SK-N-SH treated with all-trans-retinoic acid at 6 μM for 48 hours (cell line): Measurements from ENCODE around the gene SHC4.

ENCODE experiments used
- ATAC-seq: fragments of 200-7000 bp; cut with Tn5 transposase; 3 replicates; pipeline ENCODE4 v1.9.1; 2020; ENCODE audit warnings: mild to moderate bottlenecking, moderate library complexity
- ARNTL ChIP-seq: fragments of 450-650 bp; formaldehyde crosslinking; IDR thresholded peaks from 2 replicates; pipeline ENCODE4 v1.5.0; 2020; ENCODE audit warnings: low read depth, mild to moderate bottlenecking, moderate library complexity, borderline replicate concordance
- BACH2 ChIP-seq: fragments of 250-450 bp; sonication (Bioruptor Pico); IDR thresholded peaks from 2 replicates; pipeline ENCODE4 v1.9.0; 2021; ENCODE audit warnings: mild to moderate bottlenecking, borderline replicate concordance
- CSRNP3 ChIP-seq: fragments of 250-450 bp; sonication (Bioruptor Pico); IDR thresholded peaks from 2 replicates; pipeline ENCODE4 v1.5.1; 2021; ENCODE audit warnings: mild to moderate bottlenecking, moderate library complexity
- ISL1 ChIP-seq: fragments of 250-450 bp; sonication (Bioruptor Pico); IDR thresholded peaks from 2 replicates; pipeline ENCODE4 v2.1.2; 2022; ENCODE audit warnings: mild to moderate bottlenecking, moderate library complexity
- OSR1 ChIP-seq: fragments of 250-450 bp; sonication (Bioruptor Pico); IDR thresholded peaks from 2 replicates; pipeline ENCODE4 v1.8.0; 2022; ENCODE audit warnings: moderate library complexity, mild to moderate bottlenecking, inconsistent platforms
- PATZ1 ChIP-seq: fragments of 250-450 bp; sonication (Bioruptor Pico); IDR thresholded peaks from 2 replicates; pipeline ENCODE4 v1.8.0; 2020; ENCODE audit warnings: mild to moderate bottlenecking, moderate library complexity, borderline replicate concordance
- POU6F1 ChIP-seq: fragments of 250-450 bp; sonication (Bioruptor Pico); IDR thresholded peaks from 2 replicates; pipeline ENCODE4 v1.8.0; 2021; ENCODE audit warnings: low read depth, mild to moderate bottlenecking, moderate library complexity, borderline replicate concordance
- RARB ChIP-seq: fragments of 250-450 bp; sonication (Bioruptor Pico); IDR thresholded peaks from 2 replicates; pipeline ENCODE4 v1.8.0; 2021; ENCODE audit warnings: mild to moderate bottlenecking, moderate library complexity
- TOX ChIP-seq: fragments of 250-450 bp; sonication (Bioruptor Pico); IDR thresholded peaks from 2 replicates; pipeline ENCODE4 v1.8.0; 2021; ENCODE audit warnings: mild to moderate bottlenecking, moderate library complexity, borderline replicate concordance
- TSHZ2 ChIP-seq: fragments of 250-450 bp; sonication (Bioruptor Pico); IDR thresholded peaks from 2 replicates; pipeline ENCODE4 v1.5.0; 2020; ENCODE audit warnings: mild to moderate bottlenecking, moderate library complexity
- ZC3H10 ChIP-seq: fragments of 250-450 bp; sonication (Bioruptor Pico); IDR thresholded peaks from 2 replicates; pipeline ENCODE4 v1.5.1; 2021; ENCODE audit warnings: mild to moderate bottlenecking, moderate library complexity
- ZFP3 ChIP-seq: fragments of 250-450 bp; sonication (Bioruptor Pico); IDR thresholded peaks from 2 replicates; pipeline ENCODE4 v1.5.0; 2020; ENCODE audit warnings: mild to moderate bottlenecking, moderate library complexity
- ZFP30 ChIP-seq: fragments of 450-650 bp; formaldehyde crosslinking; IDR thresholded peaks from 2 replicates; pipeline ENCODE4 v1.5.0; 2022; ENCODE audit warnings: mild to moderate bottlenecking, moderate library complexity
- ZNF565 ChIP-seq: fragments of 450-650 bp; formaldehyde crosslinking; conservative IDR thresholded peaks from 2 replicates; pipeline ENCODE4 v1.5.0; 2020; ENCODE audit warnings: low read depth, mild to moderate bottlenecking, moderate library complexity
- ZNF8 ChIP-seq: fragments of 450-650 bp; formaldehyde crosslinking; IDR thresholded peaks from 2 replicates; pipeline ENCODE4 v1.5.0; 2020; ENCODE audit warnings: mild to moderate bottlenecking, moderate library complexity

Gene SHC4

GRCh38 chr15:48781481-48782081 lies 182.1 kb downstream of the SHC4 start:
- TF ChIP-seq POU6F1 (CRISPR knock-in tag) = no peak
- no peak for TF ChIP-seq ZFP30
- no peak for TF ChIP-seq ISL1 (CRISPR knock-in tag)
- TF ChIP-seq TOX (CRISPR knock-in tag) = no peak
- no peak for TF ChIP-seq PATZ1 (CRISPR knock-in tag)
- no peak for ATAC-seq

- ATAC-seq = no peak
Observed at GRCh38 chr15:48781017-48781416, 182.7 kb downstream of the SHC4 start.

More at GRCh38 chr15:48781017-48781416, 182.7 kb downstream of the SHC4 start:
- TF ChIP-seq BACH2 (no peak), RARB (no peak), POU6F1 (CRISPR knock-in tag) (no peak), OSR1 (CRISPR knock-in tag) (no peak), ISL1 (CRISPR knock-in tag) (no peak), ARNTL (CRISPR knock-in tag) (no peak), ZC3H10 (CRISPR knock-in tag) (no peak), CSRNP3 (CRISPR knock-in tag) (no peak), ZNF565 (CRISPR knock-in tag) (no peak), ZFP30 (no peak), PATZ1 (CRISPR knock-in tag) (no peak), ZNF8 (CRISPR knock-in tag) (no peak), TSHZ2 (CRISPR knock-in tag) (no peak), ZFP3 (no peak)
